HG03135 (cell line): ENCODE measurements around the gene LRRC41.
"Not testable (repeated sequence)": the region's sequence is repeated elsewhere in the genome, so short reads cannot be mapped to it uniquely, and the experiment has no call there.

ENCODE experiments used
- ATAC-seq: cut with Tn5 transposase; IDR thresholded peaks from one replicate; pipeline ENCODE4 v1.9.1; 2021; ENCODE audit warnings: mild to moderate bottlenecking, moderate library complexity; ENCODE audit not compliant: unreplicated experiment

Gene LRRC41

DNA sequence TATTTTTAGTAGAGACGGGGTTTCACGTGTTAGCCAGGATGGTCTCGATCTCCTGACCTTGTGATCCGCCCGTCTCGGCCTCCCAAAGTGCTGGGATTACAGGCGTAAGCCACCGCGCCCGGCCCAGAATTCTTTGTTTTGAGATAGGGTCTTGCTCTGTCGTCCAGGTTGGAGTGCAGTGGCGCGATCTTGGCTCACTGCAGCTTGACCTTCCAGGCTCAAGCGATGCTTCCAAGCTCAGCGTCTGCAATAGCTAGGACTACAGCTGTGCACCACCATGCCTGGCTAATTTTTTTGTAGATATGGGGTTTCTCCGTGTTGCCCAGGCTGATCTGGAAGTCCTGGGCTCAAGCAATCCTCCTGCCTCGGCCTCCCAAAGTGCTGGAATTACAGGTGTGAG, 57.3 kb downstream of the LRRC41 start:
- ATAC-seq: not testable (repeated sequence)

DNA sequence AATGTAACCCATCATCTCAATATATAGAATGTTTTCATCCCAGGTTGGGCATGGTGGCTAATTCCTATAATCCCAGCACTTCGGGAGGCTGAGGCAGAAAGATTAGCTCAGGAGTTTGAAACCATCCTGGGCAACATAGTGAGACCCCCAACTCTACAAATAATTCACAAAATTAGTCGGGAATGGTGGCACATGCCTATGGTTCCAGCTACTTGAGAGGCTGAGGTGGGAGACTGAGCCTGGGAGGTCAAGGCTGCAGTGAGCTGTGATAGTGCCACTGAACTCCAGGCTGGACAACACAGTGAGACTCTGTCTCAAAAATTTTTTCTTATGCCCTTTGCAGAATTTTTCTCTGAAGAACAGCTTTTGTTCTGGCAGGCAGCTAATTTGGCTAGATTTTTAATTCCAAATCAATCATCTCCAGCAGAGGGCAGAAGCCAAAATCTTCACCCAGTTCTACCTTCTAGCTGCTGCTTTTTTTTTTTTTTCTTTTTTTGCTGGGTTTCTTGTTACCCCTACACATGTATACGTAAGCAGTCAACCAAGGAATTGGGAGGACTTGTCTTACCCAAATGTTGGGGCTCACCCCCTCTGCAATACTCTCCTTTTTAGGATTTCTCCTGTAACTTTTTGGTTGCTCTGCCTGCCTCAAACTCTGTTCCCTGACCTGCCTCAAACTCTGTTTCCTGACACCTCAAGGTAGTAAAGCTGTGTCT, 58.6 kb downstream of the LRRC41 start:
- ATAC-seq: no peak

DNA sequence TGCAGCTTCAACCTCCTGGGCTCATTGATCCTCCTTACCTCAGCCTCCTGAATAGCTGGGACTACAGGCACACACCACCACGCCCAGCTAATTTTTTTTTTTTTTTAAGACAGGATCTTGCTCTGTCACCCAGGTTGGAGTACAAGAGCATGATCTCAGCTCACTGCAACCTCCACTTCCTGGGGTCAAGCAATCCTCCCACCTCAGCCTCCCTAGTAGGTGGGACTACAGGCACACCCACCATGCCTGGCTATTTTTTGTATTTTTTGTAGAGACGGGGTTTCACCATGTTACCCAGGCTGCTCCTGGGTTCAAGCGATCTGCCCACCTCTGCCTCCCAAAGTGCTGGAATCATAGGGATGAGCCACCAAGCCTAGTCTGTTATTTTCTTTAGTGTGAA, 59.6 kb downstream of the LRRC41 start:
- ATAC-seq: not testable (repeated sequence)

DNA sequence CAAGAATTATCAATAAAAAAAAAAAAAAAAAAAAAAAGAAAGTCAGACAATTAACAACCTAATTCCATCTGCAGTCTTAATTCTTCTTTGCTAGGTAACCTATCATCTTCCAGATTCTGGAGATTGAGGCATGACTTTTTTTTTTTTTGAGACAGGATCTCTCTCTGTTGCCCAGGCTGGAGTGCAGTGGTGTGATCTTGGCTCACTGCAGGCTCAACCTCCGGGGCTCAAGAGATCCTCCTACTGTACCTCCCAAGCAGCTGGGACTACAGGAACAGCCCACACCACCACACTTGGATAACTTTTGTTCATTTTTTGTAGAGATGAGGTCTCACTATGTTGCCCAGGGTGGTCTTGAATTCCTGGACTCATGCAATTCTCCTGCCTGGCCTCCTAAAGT, 60.5 kb downstream of the LRRC41 start:
- no peak for ATAC-seq

DNA sequence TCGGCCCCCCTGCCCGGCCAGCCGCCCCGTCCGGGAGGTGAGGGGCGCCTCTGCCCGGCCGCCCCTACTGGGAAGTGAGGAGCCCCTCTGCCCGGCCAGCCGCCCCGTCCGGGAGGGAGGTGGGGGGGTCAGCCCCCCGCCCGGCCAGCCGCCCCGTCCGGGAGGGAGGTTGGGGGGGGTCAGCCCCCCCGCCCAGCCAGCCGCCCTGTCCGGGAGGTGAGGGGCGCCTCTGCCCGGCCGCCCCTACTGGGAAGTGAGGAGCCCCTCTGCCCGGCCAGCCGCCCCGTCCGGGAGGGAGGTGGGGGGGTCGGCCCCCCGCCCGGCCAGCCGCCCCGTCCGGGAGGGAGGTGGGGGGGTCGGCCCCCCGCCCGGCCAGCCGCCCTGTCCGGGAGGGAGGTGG, 61.7 kb downstream of the LRRC41 start:
- ATAC-seq: not testable (repeated sequence)

DNA sequence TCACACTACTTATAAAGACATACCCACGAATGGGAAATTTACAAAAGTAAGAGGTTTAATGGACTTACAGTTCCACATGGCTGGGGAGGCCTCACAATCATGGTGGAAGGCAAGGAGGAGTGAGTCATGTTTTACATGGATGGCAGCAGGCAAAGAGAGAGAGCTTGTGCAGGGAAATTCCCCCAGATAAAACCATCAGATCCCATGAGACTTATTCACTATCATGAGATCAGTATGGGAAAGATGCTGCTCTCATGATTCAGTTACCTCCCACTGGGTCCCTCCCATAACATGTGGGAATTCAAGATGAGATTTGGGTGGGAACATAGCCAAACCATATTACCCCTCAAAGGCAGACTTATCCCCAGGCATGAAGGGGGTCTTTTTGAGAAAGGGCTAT, 64.6 kb downstream of the LRRC41 start:
- not testable (repeated sequence) for ATAC-seq

DNA sequence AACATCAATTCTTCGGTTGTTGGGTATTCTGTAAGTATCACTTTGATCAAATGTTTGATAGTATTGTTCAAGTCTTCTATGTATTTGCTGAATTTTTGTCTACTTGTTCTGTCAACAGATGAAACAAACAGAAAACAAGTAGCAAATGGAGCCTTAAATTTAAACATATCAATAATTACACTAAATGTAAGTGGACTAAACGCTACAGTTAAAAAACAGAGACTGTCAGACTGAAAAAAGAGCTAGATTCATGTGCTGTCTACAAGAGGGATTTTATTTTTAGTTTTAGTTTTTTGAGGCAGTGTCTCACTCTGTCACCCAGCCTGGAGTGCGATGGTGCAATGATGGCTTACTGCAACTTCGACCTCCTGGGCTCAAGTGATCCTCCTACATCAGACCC, 66.5 kb downstream of the LRRC41 start:
- no peak for ATAC-seq

DNA sequence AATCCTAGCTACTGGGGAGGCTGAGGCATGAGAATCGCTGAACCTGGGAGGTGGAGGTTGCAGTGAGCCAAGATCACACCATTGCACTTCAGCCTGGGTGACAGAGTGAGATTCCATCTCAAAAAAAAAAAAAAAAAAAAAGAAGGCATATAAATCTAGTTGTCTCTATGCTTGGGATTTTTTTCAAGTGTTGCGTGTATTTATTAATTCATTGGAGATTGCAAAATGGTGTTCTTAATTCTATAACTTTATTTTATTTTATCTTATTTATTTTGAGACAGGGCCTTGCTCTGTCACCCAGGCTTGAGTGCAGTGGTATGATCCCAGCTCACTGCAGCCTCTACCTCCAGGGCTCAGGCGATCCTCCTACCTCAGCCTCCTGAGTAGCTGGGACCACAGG, 72.2 kb downstream of the LRRC41 start:
- not testable (repeated sequence) for ATAC-seq
